ENCODE results near the gene VAV3. TPM values are rescaled to one million over a fixed set of nuclear protein-coding genes. Genes with fewer than 3 reads are reported as not detected.
"Not testable (repeated sequence)": the region's sequence is repeated elsewhere in the genome, so short reads cannot be mapped to it uniquely, and the experiment has no call there.

Gene VAV3
- total RNA-seq, 1 experiment from 2014 or later: not detected

GRCh38 chr1:107664982-107665925 is 299.7 kb downstream of the VAV3 start:
- no peak overlapping the region for H3K4me3 ChIP-seq
- H3K36me3 ChIP-seq: no peaks in the 10 kb centered on the region
- no peaks in the 10 kb centered on the region; the same call in none of the 2 replicates for H3K27me3 ChIP-seq (replicated peaks)
- no peak for DNase-seq (ENCODE audit: low read depth in 1 of 2, low spot score in 2 of 2)
- H3K9me3 ChIP-seq (replicated peaks): no peaks in the 10 kb centered on the region
- H3K27ac ChIP-seq: no peak overlapping the region
- no peaks in the 10 kb centered on the region for H3K4me1 ChIP-seq (replicated peaks)

GRCh38 chr1:107662971-107663370 is 302.0 kb downstream of the VAV3 start:
- no peak for DNase-seq (ENCODE audit: low read depth in 1 of 2, low spot score in 2 of 2)
- Histone ChIP-seq H3K27me3 (replicated peaks) (no peaks in the 10 kb centered on the region; the same call in 1 of the 2 replicates), H3K9me3 (replicated peaks) (no peaks in the 10 kb centered on the region), H3K36me3 (no peaks in the 10 kb centered on the region), H3K4me3 (no peak overlapping the region), H3K27ac (no peak overlapping the region), H3K4me1 (replicated peaks) (no peaks in the 10 kb centered on the region)

- Histone ChIP-seq H3K27me3 (replicated peaks) (no peaks in the 10 kb centered on the region; the same call in 1 of the 2 replicates), H3K4me3 (no peak overlapping the region), H3K9me3 (replicated peaks) (no peaks in the 10 kb centered on the region), H3K4me1 (replicated peaks) (no peaks in the 10 kb centered on the region), H3K27ac (no peak overlapping the region), H3K36me3 (no peaks in the 10 kb centered on the region)
- no peak for DNase-seq (ENCODE audit: low read depth in 1 of 2, low spot score in 2 of 2)
Measured at GRCh38 chr1:107661158-107661557, 303.8 kb downstream of the VAV3 start.

- no peak for DNase-seq (ENCODE audit: low read depth in 1 of 2, low spot score in 2 of 2)
- Histone ChIP-seq H3K27me3 (replicated peaks) (no peaks in the 10 kb centered on the region; the same call in 1 of the 2 replicates), H3K4me3 (no peak overlapping the region)
Measured at GRCh38 chr1:107659961-107660360, 305.0 kb downstream of the VAV3 start.

GRCh38 chr1:107657356-107657755 is 307.6 kb downstream of the VAV3 start:
- Histone ChIP-seq H3K9me3 (replicated peaks) (no peaks in the 10 kb centered on the region), H3K36me3 (no peaks in the 10 kb centered on the region), H3K4me3 (no peak overlapping the region), H3K27ac (no peak overlapping the region), H3K27me3 (replicated peaks) (no peaks in the 10 kb centered on the region; the same call in 1 of the 2 replicates), H3K4me1 (replicated peaks) (no peaks in the 10 kb centered on the region)
- no peak for DNase-seq (ENCODE audit: low read depth in 1 of 2, low spot score in 2 of 2)

More at GRCh38 chr1:107659961-107660360, 305.0 kb downstream of the VAV3 start:
- no peaks in the 10 kb centered on the region for H3K4me1 ChIP-seq (replicated peaks)
- no peaks in the 10 kb centered on the region for H3K9me3 ChIP-seq (replicated peaks)
- H3K27ac ChIP-seq: no peak overlapping the region
- no peaks in the 10 kb centered on the region for H3K36me3 ChIP-seq

GRCh38 chr1:107653765-107654164 is 311.2 kb downstream of the VAV3 start:
- Histone ChIP-seq H3K4me1 (replicated peaks) (no peaks in the 10 kb centered on the region), H3K4me3 (no peak overlapping the region), H3K9me3 (replicated peaks) (no peaks in the 10 kb centered on the region), H3K36me3 (no peaks in the 10 kb centered on the region), H3K27me3 (replicated peaks) (no peaks in the 10 kb centered on the region), H3K27ac (no peak overlapping the region)
- DNase-seq (ENCODE audit: low read depth in 1 of 2, low spot score in 2 of 2): no peak

- no peaks in the 10 kb centered on the region for H3K4me1 ChIP-seq (replicated peaks)
- H3K27me3 ChIP-seq (replicated peaks): no peaks in the 10 kb centered on the region
- no peak overlapping the region for H3K27ac ChIP-seq
- no peak overlapping the region for H3K4me3 ChIP-seq
- no peaks in the 10 kb centered on the region for H3K9me3 ChIP-seq (replicated peaks)
- no peak for DNase-seq (ENCODE audit: low read depth in 1 of 2, low spot score in 2 of 2)
- H3K36me3 ChIP-seq: no peaks in the 10 kb centered on the region
Measured at GRCh38 chr1:107653005-107653404, 312.0 kb downstream of the VAV3 start.

- not testable (repeated sequence) for H3K27ac ChIP-seq; H3K4me1 ChIP-seq (replicated peaks); H3K27me3 ChIP-seq (replicated peaks); DNase-seq (ENCODE audit: low read depth in 1 of 2, low spot score in 2 of 2); H3K4me3 ChIP-seq; H3K36me3 ChIP-seq; H3K9me3 ChIP-seq (replicated peaks)
Measured at GRCh38 chr1:107650825-107651224, 314.2 kb downstream of the VAV3 start.

GRCh38 chr1:107649023-107649422 is 316.0 kb downstream of the VAV3 start:
- DNase-seq (ENCODE audit: low read depth in 1 of 2, low spot score in 2 of 2): no peak
- Histone ChIP-seq H3K27ac (no peak overlapping the region), H3K27me3 (replicated peaks) (no peaks in the 10 kb centered on the region; the same call in 1 of the 2 replicates)

GRCh38 chr1:107648071-107648470 is 316.9 kb downstream of the VAV3 start:
- no peaks in the 10 kb centered on the region for H3K4me1 ChIP-seq (replicated peaks)
- H3K9me3 ChIP-seq (replicated peaks): no peaks in the 10 kb centered on the region
- H3K27ac ChIP-seq: no peak overlapping the region
- DNase-seq (ENCODE audit: low read depth in 1 of 2, low spot score in 2 of 2): no peak
- no peak overlapping the region for H3K4me3 ChIP-seq
- H3K27me3 ChIP-seq (replicated peaks): no peaks in the 10 kb centered on the region; the same call in 1 of the 2 replicates
- no peaks in the 10 kb centered on the region for H3K36me3 ChIP-seq

More at GRCh38 chr1:107649023-107649422, 316.0 kb downstream of the VAV3 start:
- Histone ChIP-seq H3K4me1 (replicated peaks) (no peaks in the 10 kb centered on the region), H3K4me3 (no peak overlapping the region), H3K9me3 (replicated peaks) (no peaks in the 10 kb centered on the region), H3K36me3 (no peaks in the 10 kb centered on the region)

- H3K27me3 ChIP-seq (replicated peaks): no peaks in the 10 kb centered on the region; the same call in 1 of the 2 replicates
- H3K27ac ChIP-seq: no peak overlapping the region
- H3K9me3 ChIP-seq (replicated peaks): no peaks in the 10 kb centered on the region
- no peaks in the 10 kb centered on the region for H3K36me3 ChIP-seq
- no peaks in the 10 kb centered on the region for H3K4me1 ChIP-seq (replicated peaks)
- H3K4me3 ChIP-seq: no peak overlapping the region
- DNase-seq (ENCODE audit: low read depth in 1 of 2, low spot score in 2 of 2): no peak
Measured at GRCh38 chr1:107647012-107647411, 318.0 kb downstream of the VAV3 start.

GRCh38 chr1:107643766-107644165 is 321.2 kb downstream of the VAV3 start:
- Histone ChIP-seq H3K4me1 (replicated peaks) (no peaks in the 10 kb centered on the region), H3K36me3 (no peaks in the 10 kb centered on the region), H3K9me3 (replicated peaks) (no peaks in the 10 kb centered on the region), H3K27ac (no peak overlapping the region), H3K27me3 (replicated peaks) (no peaks in the 10 kb centered on the region; the same call in 1 of the 2 replicates), H3K4me3 (no peak overlapping the region)
- no peak for DNase-seq (ENCODE audit: low read depth in 1 of 2, low spot score in 2 of 2)

- no peaks in the 10 kb centered on the region for H3K4me1 ChIP-seq (replicated peaks)
- H3K27ac ChIP-seq: no peak overlapping the region
- DNase-seq (ENCODE audit: low read depth in 1 of 2, low spot score in 2 of 2): no peak
- H3K36me3 ChIP-seq: no peaks in the 10 kb centered on the region
- no peak overlapping the region for H3K4me3 ChIP-seq
- no peaks in the 10 kb centered on the region for H3K9me3 ChIP-seq (replicated peaks)
- H3K27me3 ChIP-seq (replicated peaks): no peaks in the 10 kb centered on the region
Measured at GRCh38 chr1:107640207-107640606, 324.8 kb downstream of the VAV3 start.

- no peaks in the 10 kb centered on the region for H3K36me3 ChIP-seq
- H3K4me1 ChIP-seq (replicated peaks): no peaks in the 10 kb centered on the region
- no peaks in the 10 kb centered on the region for H3K27me3 ChIP-seq (replicated peaks)
- no peak overlapping the region for H3K4me3 ChIP-seq
- no peak for DNase-seq (ENCODE audit: low read depth in 1 of 2, low spot score in 2 of 2)
- H3K27ac ChIP-seq: no peak overlapping the region
- H3K9me3 ChIP-seq (replicated peaks): no peaks in the 10 kb centered on the region
Measured at GRCh38 chr1:107637101-107637500, 327.9 kb downstream of the VAV3 start.

Data from SJSA1 (cell line).